GM04504 (cell line): ENCODE measurements around the gene OR9A2.

Source experiments
- DNase-seq: peaks from one replicate; pipeline ENCODE4 v3.0.0-alpha.2; 2012; ENCODE audit warnings: low read depth

Gene OR9A2

GRCh38 chr7:143027032-143027431 is at the start of gene OR9A2:
Gene OR9A2, minus strand, starts transcription at chr7:143027132. Its CDS starts 0 bp downstream, at chr7:143027132.
- DNase-seq, result no peak

DNA sequence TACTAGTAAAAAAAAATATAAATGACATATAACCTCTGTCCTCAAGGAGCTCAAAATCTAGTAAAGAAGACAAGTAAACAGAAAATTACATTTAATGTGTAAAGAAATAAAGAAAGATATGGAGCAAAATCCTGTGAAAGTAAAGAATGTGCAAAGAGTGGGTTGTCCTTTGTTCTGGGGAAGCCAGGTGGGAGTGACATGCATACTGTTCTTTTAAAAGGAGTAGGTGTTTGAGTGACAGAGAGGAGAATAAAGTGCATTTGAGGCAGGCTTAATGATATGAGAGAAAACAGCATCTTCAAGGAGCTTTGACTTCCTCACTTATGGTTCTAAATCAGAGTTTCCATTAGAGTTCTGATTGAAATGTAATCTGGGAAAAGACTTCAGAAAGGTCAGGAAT is 47.2 kb upstream of the OR9A2 start:
- DNase-seq, result no peak

- DNase-seq, result no peak
Observed at GRCh38 chr7:143073556-143073955, 46.6 kb upstream of the OR9A2 start.

GRCh38 chr7:143069912-143070500 is 43.1 kb upstream of the OR9A2 start:
- DNase-seq, result no peak

- DNase-seq, result no peak
Observed at GRCh38 chr7:143068446-143068845, 41.5 kb upstream of the OR9A2 start.

- no peak for DNase-seq
Observed at GRCh38 chr7:143063741-143064140, 36.8 kb upstream of the OR9A2 start.

DNA sequence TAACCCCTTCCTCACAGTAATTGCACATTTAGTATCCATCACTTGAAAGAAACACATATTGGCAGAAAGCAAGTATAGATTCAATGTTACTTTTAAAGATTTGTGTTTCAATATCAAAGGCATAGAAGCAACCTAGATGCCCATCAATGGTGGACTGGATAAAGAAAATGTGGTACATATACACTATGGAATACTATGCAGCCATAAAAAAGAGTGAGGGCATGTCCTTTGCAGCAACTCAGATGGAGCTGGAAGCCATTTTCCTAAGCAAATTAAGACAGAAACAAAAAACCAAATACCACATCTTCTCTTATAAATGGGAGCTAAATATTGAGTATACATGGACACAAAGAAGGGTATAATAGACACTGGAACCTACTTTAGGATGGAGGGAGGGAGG is 28.8 kb upstream of the OR9A2 start:
- DNase-seq, result no peak

DNA sequence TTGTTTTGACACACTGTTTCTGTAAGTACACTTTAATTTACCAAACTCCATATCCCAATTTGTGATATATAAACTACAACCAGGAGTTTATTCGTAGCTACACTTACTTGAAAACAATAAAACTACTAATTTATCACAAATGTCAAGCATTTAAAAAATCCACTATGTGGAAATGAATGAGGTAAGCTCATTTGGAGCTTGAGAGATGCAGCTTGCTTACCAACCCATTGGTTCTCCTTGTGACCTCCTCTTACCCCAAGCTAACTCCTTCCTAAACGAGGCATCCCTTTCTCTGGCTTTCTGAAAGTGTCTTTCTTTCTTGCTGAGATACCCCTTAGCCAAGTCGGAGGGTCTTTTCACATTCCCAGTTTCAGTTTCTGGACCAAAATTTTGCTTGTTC is 27.7 kb upstream of the OR9A2 start:
- no peak for DNase-seq

DNA sequence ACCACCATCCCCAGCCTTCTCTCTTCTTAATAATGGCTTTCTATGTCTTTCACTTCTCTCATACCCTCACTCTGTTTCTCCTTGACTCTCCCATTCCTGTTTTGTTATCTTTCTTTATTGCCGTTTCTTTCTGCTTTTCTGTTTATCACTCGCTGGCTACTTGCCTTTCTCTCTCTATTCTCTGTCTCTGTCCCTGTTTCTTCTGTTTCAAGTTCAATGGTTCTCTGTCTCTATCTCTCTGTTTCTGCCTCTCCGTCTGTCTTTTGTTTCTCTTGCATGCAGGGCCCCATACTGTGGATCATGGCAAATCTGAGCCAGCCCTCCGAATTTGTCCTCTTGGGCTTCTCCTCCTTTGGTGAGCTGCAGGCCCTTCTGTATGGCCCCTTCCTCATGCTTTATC is 25.1 kb upstream of the OR9A2 start, which contains the start of gene OR6V1:
TSS of gene OR6V1 (plus strand) at position 301 of the 400 bp plus-strand sequence. CDS start at position 301, 0 bp downstream.
- DNase-seq, result no peak

GRCh38 chr7:143050931-143051330 is 24.0 kb upstream of the OR9A2 start:
- no peak for DNase-seq

DNA sequence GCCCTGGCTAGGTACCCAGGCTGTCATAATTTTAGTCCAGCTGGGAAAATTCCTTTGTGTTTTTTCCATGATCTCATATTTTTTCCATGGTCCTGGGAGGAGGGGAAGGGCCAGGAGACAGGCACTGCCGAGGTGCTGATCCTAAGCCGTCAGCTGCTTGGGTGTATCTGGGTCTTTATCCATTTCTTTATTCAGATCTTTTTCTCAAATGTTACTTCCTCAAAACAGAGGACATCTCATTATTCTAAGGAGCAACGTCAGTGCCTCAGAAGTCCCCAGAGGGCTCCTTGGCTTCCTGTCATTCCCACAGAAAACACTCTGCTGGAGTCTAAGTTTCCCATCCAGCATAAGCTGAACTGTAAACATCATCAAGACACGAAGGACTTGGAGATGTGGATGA is 22.4 kb upstream of the OR9A2 start:
- no peak for DNase-seq

DNA sequence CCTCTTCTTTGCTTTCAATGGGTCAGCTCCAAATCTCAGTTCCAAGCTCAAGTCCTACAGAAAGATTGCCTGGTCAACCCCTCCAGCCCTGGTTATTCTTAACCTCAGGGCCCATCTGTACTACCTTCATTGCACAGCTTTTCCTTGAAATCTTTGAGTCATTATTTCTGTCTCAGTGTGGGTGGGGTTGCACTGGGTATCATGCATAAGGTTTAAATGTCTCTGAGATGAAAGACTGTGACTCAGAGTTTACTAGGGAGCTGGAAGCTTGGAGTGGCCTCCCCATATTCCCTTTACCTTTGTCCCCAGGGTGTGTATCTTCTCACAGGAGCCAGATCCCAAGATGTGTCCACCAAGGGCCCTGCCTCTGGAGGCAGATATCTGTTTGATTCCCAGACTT is 21.9 kb upstream of the OR9A2 start:
- no peak for DNase-seq

GRCh38 chr7:143047326-143047725 is 20.4 kb upstream of the OR9A2 start:
- no peak for DNase-seq

- DNase-seq, result no peak
Observed at GRCh38 chr7:143046426-143046851, 19.5 kb upstream of the OR9A2 start.

- DNase-seq, result no peak
Observed at GRCh38 chr7:143043391-143043790, 16.5 kb upstream of the OR9A2 start.

GRCh38 chr7:143042790-143043271 is 15.9 kb upstream of the OR9A2 start:
- DNase-seq, result no peak

DNA sequence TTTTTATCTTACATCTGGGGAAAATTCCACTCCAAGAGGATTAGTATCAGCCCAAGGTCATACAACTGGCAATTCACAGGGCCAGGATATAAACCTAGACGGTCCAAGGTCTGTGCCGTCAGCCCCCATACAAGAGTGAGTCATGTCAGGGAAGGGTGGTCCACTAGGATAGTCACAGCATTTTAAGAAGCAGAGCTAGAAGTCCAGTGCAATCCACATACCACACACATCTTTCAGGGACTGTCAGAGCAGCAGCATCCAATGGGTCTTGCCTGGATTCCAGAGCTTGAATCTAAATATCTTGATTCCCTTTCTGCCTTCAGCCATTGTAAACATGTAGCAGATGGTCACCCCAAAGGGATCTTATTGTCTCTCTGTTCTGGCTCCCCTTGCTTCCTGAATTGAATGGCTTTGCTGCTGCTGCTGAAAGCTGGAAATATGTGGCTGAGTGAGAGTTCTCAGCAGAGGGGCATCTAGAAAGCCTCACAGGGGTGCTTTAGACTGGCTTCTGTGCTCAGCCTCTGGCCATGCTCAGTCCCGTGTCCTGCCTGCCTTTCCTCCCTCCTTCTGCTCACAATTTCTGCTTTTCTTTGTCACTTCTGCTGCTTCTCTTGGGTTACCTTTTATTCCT is 15.3 kb upstream of the OR9A2 start:
- no peak for DNase-seq

- DNase-seq, result no peak
Observed at GRCh38 chr7:143041346-143041745, 14.4 kb upstream of the OR9A2 start.

GRCh38 chr7:143040209-143040715 is 13.3 kb upstream of the OR9A2 start:
- DNase-seq, result no peak

DNA sequence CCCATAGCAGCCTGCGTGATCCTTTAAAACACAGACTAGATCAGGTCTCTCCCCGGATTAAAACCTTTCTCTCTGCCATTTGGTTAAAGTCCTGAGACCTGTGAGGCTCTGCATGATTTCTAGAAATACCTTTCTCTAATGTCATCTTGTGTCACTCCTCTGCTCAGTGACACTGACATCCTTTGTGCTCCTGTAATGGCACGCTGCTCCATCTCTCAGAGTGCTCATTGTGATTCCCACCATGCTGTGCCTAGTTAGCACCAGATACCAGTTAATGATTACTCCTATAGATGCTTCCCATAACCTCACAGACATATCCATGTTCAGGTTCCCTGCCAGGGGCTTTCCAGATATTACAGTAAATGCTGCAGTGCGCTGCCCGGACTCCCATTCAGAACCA is 11.7 kb upstream of the OR9A2 start:
- no peak for DNase-seq

DNA sequence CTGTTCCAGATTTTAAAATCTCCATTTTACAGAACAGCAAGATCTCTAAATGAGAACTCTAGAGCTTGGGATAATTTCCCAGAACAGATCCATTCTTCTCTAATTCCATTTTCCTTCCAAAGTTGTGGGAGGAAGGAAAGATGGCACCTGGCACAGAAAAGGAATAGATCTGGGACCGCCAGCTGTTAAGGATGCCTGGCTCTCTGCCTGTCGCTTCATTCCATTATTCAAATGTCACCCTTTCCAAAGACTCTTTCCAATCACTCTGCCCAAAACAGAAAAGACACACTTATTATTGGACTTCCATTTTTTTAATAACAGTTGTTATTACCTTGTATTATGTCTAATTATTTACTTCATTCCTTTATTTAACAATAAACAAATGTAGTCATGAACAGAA is 751 bp upstream of the OR9A2 start:
- DNase-seq, result no peak

DNA sequence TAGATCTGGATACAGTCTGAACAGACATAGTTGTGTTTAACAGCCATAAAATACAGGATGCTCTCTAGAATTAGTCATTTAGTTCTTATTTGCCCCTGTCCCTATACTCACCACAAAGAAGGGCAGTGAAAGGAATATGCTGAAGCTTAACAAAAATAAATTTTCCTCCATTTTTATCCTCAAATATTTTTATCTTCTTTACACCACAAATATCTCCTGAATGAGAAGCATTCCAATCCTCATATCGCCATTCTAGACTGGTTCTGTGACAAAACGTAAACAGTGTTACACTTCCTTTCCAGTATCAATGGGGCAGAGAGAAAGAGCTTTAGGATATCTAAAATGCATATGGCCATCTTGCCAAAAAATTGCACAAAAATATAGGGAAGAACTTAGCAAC is 1.6 kb downstream of the OR9A2 start:
- no peak for DNase-seq

- DNase-seq, result no peak
Observed at GRCh38 chr7:143023047-143023446, 3.9 kb downstream of the OR9A2 start.

GRCh38 chr7:143018931-143019330 is 8.0 kb downstream of the OR9A2 start:
- no peak for DNase-seq
